ENCODE results near the gene BCAS1. TPM values are rescaled to one million over a fixed set of nuclear protein-coding genes. Genes with fewer than 3 reads are reported as not detected.

The BCAS1 gene
- total and polyA plus RNA-seq, 2 donors (not counting 1 experiment from before 2014, with no cell fraction given) = 0.97 to 1.1 TPM

GRCh38 chr20:53935344-53936084 lies 134.9 kb downstream of the BCAS1 start:
- ChIA-PET POLR2A (interaction anchor here (0.9 to 2.3 kb wide), 7 partner anchors 9 to 349 kb away, joined by 4 to 16 read pairs (median 9); partner anchors contain the start of gene ZNF217), CTCF (interaction anchor here (0.6 to 18.7 kb wide), 12 partner anchors 9 to 357 kb away, joined by 3 to 593 read pairs (median 3); partner anchors contain the start of gene ZNF217)
- intact Hi-C loops (cut with micrococcal nuclease) = loop anchor here (1.0 to 2.0 kb wide), 2 partner anchors 9 to 283 kb away; no protein-coding TSS in a partner anchor
- H3K27ac ChIP-seq (ENCODE audit: low read length in 2 of 2) = peak overlapping the region; percentile 67 to 74
- peak overlapping the region; percentile 57 for H3K4me2 ChIP-seq (replicated peaks; ENCODE audit: low read depth, low read length, poor library complexity, severe bottlenecking)
- Mint-ChIP-seq H3K4me3 (peak overlapping the region; percentile 76), H3K9me3 (ENCODE audit: insufficient read depth) (no peaks in the 10 kb centered on the region), H3K4me1 (peaks cover 84% of the 10 kb centered on the region), H3K27ac (peak overlapping the region; percentile 84), H3K27me3 (no peaks in the 10 kb centered on the region)
- TF ChIP-seq EZH2 (IDR thresholded peaks at IDR 0.05; ENCODE audit: borderline replicate concordance, insufficient read depth, low read depth, low read length, poor library complexity, severe bottlenecking) (no peak), CTCF (IDR thresholded peaks at IDR 0.05) (no peak)
- H3K9me3 ChIP-seq (ENCODE audit: control extremely low read depth in 1 of 3, control insufficient read depth in 2 of 3, insufficient read depth in 1 of 3, low read length in 2 of 3) = no peaks in the 10 kb centered on the region
- no peaks in the 10 kb centered on the region for H3K27me3 ChIP-seq (replicated peaks in 1 of 4; ENCODE audit: control extremely low read depth in 1 of 4, control insufficient read depth in 3 of 4, insufficient read depth in 4 of 4, low read length in 3 of 4)
- ATAC-seq (ENCODE audit: low read depth) (no peak), DNase-seq (peak; percentile 46)
- peaks cover 60 to 72% of the 10 kb centered on the region in 2 donors for H3K4me1 ChIP-seq (ENCODE audit: control insufficient read depth in 2 of 2, insufficient read depth in 2 of 2, low read length in 2 of 2)
- peak overlapping the region; percentile 41 for H2AFZ ChIP-seq (ENCODE audit: insufficient read depth, low read depth, low read length, poor library complexity, severe bottlenecking)
- 60% methylated on average over 2 of the region's 5 CpGs for WGBS (ENCODE audit: insufficient coverage)
- peak overlapping the region; percentile 8 for H3K9ac ChIP-seq (ENCODE audit: low read length)
- no peaks in the 10 kb centered on the region for H3K79me2 ChIP-seq (ENCODE audit: control insufficient read depth, insufficient read depth, low read length)
- no peaks in the 10 kb centered on the region for H3K36me3 ChIP-seq (replicated peaks in 1 of 2; ENCODE audit: control extremely low read depth in 1 of 2, control insufficient read depth in 1 of 2, extremely low read depth in 1 of 2, insufficient read depth in 2 of 2, low read length in 1 of 2)
- no peaks in the 10 kb centered on the region for H4K20me1 ChIP-seq (ENCODE audit: control insufficient read depth, insufficient read depth, low read length, poor library complexity, severe bottlenecking)
- H3K4me3 ChIP-seq (ENCODE audit: control extremely low read depth in 1 of 5, extremely low read depth in 1 of 5, insufficient read depth in 1 of 5, low read depth in 2 of 5, low read length in 4 of 5) = no peak overlapping the region

Data from B cell (primary cell).